Upper lobe of left lung (tissue), 6 donors: ENCODE data around the gene UGT1A9. TPM values are rescaled to one million over a fixed set of nuclear protein-coding genes. Genes with fewer than 3 reads are reported as not detected.

Source experiments
- ATAC-seq, 2 donors: fragments of 200-7000 bp; cut with Tn5 transposase; one replicate each; pipeline ENCODE4 v1.9.1; 2022; ENCODE audit warnings: mild to moderate bottlenecking in 2 of 2, moderate library complexity in 2 of 2; ENCODE audit not compliant: low FRiP score in 2 of 2
- DNase-seq, 2 donors: peaks; one replicate each; pipeline ENCODE4 v3.0.0-alpha.2; 2019 to 2020
- H3K27ac ChIP-seq, 4 donors: fragments of 200-600 bp; sonication (generic); one replicate each; pipeline ENCODE4 v1.5.1; 2016 to 2019
- H3K27me3 ChIP-seq, 4 donors: fragments of 200-600 bp; sonication (generic); one replicate each; pipeline ENCODE4 v1.5.1; 2017 to 2019
- H3K36me3 ChIP-seq, 4 donors: fragments of 200-600 bp; sonication (generic); one replicate each; pipeline ENCODE4 v1.5.1; 2016 to 2019
- H3K4me1 ChIP-seq, 4 donors: fragments of 200-600 bp; sonication (generic); one replicate each; pipeline ENCODE4 v1.5.1; 2018 to 2019
- H3K4me3 ChIP-seq, 4 donors: fragments of 200-600 bp; sonication (generic); one replicate each; pipeline ENCODE4 v1.5.1; 2017 to 2019; ENCODE audit warnings: mild to moderate bottlenecking in 2 of 4, moderate library complexity in 1 of 4
- H3K9me3 ChIP-seq, 4 donors: fragments of 200-600 bp; sonication (generic); one replicate each; pipeline ENCODE4 v1.5.1; 2018 to 2019
- CTCF ChIP-seq, 6 experiments: fragments of 450-650 bp in 4 of 6; fragments of 200-600 bp in 2 of 6; sonication (generic) in 2 of 6; IDR thresholded peaks; one replicate each; pipeline ENCODE4 v1.5.1; 2016 to 2019; ENCODE audit warnings: antibody characterized with exemption in 6 of 6
- EP300 ChIP-seq, 4 donors: sonication (generic); formaldehyde crosslinking; IDR thresholded peaks; one replicate each; pipeline ENCODE4 v1.5.1; 2017; ENCODE audit warnings: antibody characterized with exemption in 4 of 4, control low read depth in 2 of 4
- POLR2A ChIP-seq, 4 donors: fragments of 450-650 bp; IDR thresholded peaks; one replicate each; pipeline ENCODE4 v1.5.1; 2016 to 2017; ENCODE audit warnings: antibody characterized with exemption in 4 of 4, mild to moderate bottlenecking in 2 of 4
- POLR2AphosphoS5 ChIP-seq, 2 donors: sonication (generic); formaldehyde crosslinking; IDR thresholded peaks; one replicate each; pipeline ENCODE4 v1.5.1; 2017; ENCODE audit warnings: antibody characterized with exemption in 2 of 2
- WGBS, 2 donors: methylation state at CpG; one replicate each; pipeline ENCODE4 v1.1.5; 2017 to 2018; 5-methylcytosine and 5-hydroxymethylcytosine counted together
- total RNA-seq, 6 donors: library from RNA; depleted of rRNA in 4 of 6; stranded (reverse); fragments of >200 nt in 4 of 6; gene quantifications; one replicate each; pipeline versions ENCODE4 v1.1.0 to v1.2.1, GENCODE V29; 2016 to 2021
- donor health status: DM: no; HTN: no; CAD: no; lungs with moderate emphysema.
- donor health status: DM: no; HTN: yes; CAD: no; lungs with severe emphysema.

Gene UGT1A9
- total RNA-seq, 6 donors from 2014 or later = not detected

- no peaks in the 10 kb centered on the region for H3K36me3 ChIP-seq
- H3K4me3 ChIP-seq = no peak overlapping the region
- no peak overlapping the region for H3K27ac ChIP-seq
- H3K4me1 ChIP-seq = no peaks in the 10 kb centered on the region
- H3K9me3 ChIP-seq = no peaks in the 10 kb centered on the region
- TF ChIP-seq POLR2A (IDR thresholded peaks at IDR 0.05) (no peak), POLR2AphosphoS5 (IDR thresholded peaks at IDR 0.05) (no peak), CTCF (IDR thresholded peaks at IDR 0.05) (no peak), EP300 (IDR thresholded peaks at IDR 0.05) (no peak)
- no peaks in the 10 kb centered on the region for H3K27me3 ChIP-seq
- no peak for DNase-seq
- peak; percentile 25 to 65 for ATAC-seq
- whole genome bisulfite sequencing, 2 donors = 87% methylated on average over 8 to 11 of the region's 11 CpGs
Observed at GRCh38 chr2:233691443-233692433, 20.0 kb downstream of the UGT1A9 start.

- WGBS, 2 donors = 80 to 83% methylated on average over 4 of the region's 4 CpGs
- ATAC-seq = no peak
- H3K4me3 ChIP-seq = no peak within 1 kb of the TSS
Observed at GRCh38 chr2:233692648-233693047, 20.9 kb downstream of the UGT1A9 start, which contains the start of gene UGT1A6. UGT1A6 (plus strand) TSS chr2:233692890; CDS start chr2:233693005, 115 bp downstream.

GRCh38 chr2:233693963-233694362 lies 22.3 kb downstream of the UGT1A9 start:
- H3K27me3 ChIP-seq = no peaks in the 10 kb centered on the region
- H3K36me3 ChIP-seq = no peaks in the 10 kb centered on the region
- no peaks in the 10 kb centered on the region for H3K9me3 ChIP-seq
- H3K27ac ChIP-seq = no peak overlapping the region
- H3K4me1 ChIP-seq = no peaks in the 10 kb centered on the region
- H3K4me3 ChIP-seq = no peak overlapping the region
- ATAC-seq (no peak), DNase-seq (no peak)
- TF ChIP-seq CTCF (IDR thresholded peaks at IDR 0.05) = no peak
- TF ChIP-seq EP300 (IDR thresholded peaks at IDR 0.05) = no peak
- no peak for TF ChIP-seq POLR2AphosphoS5 (IDR thresholded peaks at IDR 0.05)
- TF ChIP-seq POLR2A (IDR thresholded peaks at IDR 0.05) = no peak
- WGBS, 2 donors = 62 to 65% methylated on average over 6 of the region's 6 CpGs

More at GRCh38 chr2:233692648-233693047, 20.9 kb downstream of the UGT1A9 start, which contains the start of gene UGT1A6:
- Histone ChIP-seq H3K27ac (no peak within 1 kb of the TSS), H3K27me3 (no peaks in the 10 kb centered on the region), H3K36me3 (no peaks in the 10 kb centered on the region), H3K4me1 (no peaks in the 10 kb centered on the region), H3K9me3 (no peaks in the 10 kb centered on the region)
- TF ChIP-seq POLR2AphosphoS5 (IDR thresholded peaks at IDR 0.05) (no peak), CTCF (IDR thresholded peaks at IDR 0.05) (no peak), POLR2A (IDR thresholded peaks at IDR 0.05) (no peak)
- DNase-seq = no peak

GRCh38 chr2:233698740-233699139 lies 27.0 kb downstream of the UGT1A9 start:
- H3K27ac ChIP-seq = no peak overlapping the region
- no peak for DNase-seq
- WGBS, 2 donors = 71 to 80% methylated on average over 4 of the region's 4 CpGs
- H3K4me1 ChIP-seq = no peaks in the 10 kb centered on the region
- TF ChIP-seq EP300 (IDR thresholded peaks at IDR 0.05) (no peak), CTCF (IDR thresholded peaks at IDR 0.05) (no peak), POLR2A (IDR thresholded peaks at IDR 0.05) (no peak), POLR2AphosphoS5 (IDR thresholded peaks at IDR 0.05) (no peak)
- H3K4me3 ChIP-seq = no peak overlapping the region
- H3K27me3 ChIP-seq = no peaks in the 10 kb centered on the region
- no peak for ATAC-seq
- H3K36me3 ChIP-seq = no peaks in the 10 kb centered on the region
- H3K9me3 ChIP-seq = no peaks in the 10 kb centered on the region
